KMS-11 (cell line): ENCODE results near the gene ERO1A.

Source experiments
- H2AFZ ChIP-seq: fragments of 200-600 bp; sonication (generic); 2 replicates; pipeline ENCODE4 v1.6.1; 2016; ENCODE audit warnings: antibody characterized with exemption, mixed run types, low read depth
- H3K27ac ChIP-seq: fragments of 200-600 bp; sonication (generic); 2 replicates; pipeline ENCODE4 v1.6.1; 2016; ENCODE audit warnings: mild to moderate bottlenecking, mixed run types
- H3K27me3 ChIP-seq: fragments of 200-600 bp; sonication (generic); 2 replicates; pipeline ENCODE4 v1.6.1; 2017; ENCODE audit warnings: mild to moderate bottlenecking, low read depth, mixed run types, moderate library complexity; ENCODE audit not compliant: insufficient read depth
- H3K36me3 ChIP-seq: fragments of 200-600 bp; sonication (generic); 2 replicates; pipeline ENCODE4 v1.6.1; 2017; ENCODE audit warnings: mild to moderate bottlenecking, mixed run types; ENCODE audit not compliant: insufficient read depth
- H3K4me1 ChIP-seq: fragments of 200-600 bp; sonication (generic); 2 replicates; pipeline ENCODE4 v1.6.1; 2016; ENCODE audit warnings: mild to moderate bottlenecking, low read depth, mixed run types; ENCODE audit not compliant: poor library complexity, severe bottlenecking
- H3K4me2 ChIP-seq: fragments of 200-600 bp; sonication (generic); 2 replicates; pipeline ENCODE4 v1.7.0; 2016; ENCODE audit warnings: mild to moderate bottlenecking, mixed run types
- H3K4me3 ChIP-seq: fragments of 200-600 bp; sonication (generic); IDR thresholded peaks from 2 replicates; pipeline ENCODE4 v1.6.1; 2017; ENCODE audit warnings: low read depth, low read length, mixed read lengths; ENCODE audit not compliant: insufficient read depth
- H3K79me2 ChIP-seq: fragments of 200-600 bp; sonication (generic); 2 replicates; pipeline ENCODE4 v1.6.1; 2016; ENCODE audit warnings: low read depth, mixed run types; ENCODE audit not compliant: insufficient read depth
- H3K9ac ChIP-seq: fragments of 200-600 bp; sonication (generic); 2 replicates; pipeline ENCODE4 v1.6.1; 2016; ENCODE audit warnings: mild to moderate bottlenecking, mixed run types
- H4K20me1 ChIP-seq: fragments of 200-600 bp; sonication (generic); 2 replicates; pipeline ENCODE4 v1.6.1; 2016; ENCODE audit warnings: mild to moderate bottlenecking, mixed run types; ENCODE audit not compliant: insufficient read depth
- TF ChIP-seq, protein P1 (sequence below): fragments of 200-600 bp; sonication (generic); conservative IDR thresholded peaks from 2 replicates; pipeline ENCODE4 v1.6.1; 2017; ENCODE audit warnings: low read depth, mild to moderate bottlenecking, antibody characterized with exemption, low read length, moderate library complexity, mixed read lengths

The ERO1A gene

DNA sequence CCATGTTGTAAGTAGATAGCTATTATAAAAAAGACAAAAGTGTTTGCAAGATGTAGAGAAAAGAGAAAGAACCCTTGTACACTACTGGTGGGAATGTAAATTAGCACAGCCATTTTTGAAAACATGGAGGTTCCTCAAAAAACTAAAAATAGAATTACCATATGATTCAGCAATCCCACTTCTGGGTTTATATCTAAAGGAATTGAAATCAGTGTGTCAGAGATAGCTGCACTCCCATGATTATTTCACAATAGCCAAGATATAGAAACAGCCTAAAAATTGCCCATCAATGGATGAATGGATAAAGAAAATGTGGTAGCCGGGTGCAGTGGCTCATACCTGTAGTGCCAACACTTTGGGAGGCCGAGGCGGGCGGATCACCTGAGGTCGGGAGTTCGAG is 20.8 kb upstream of the ERO1A start:
- H2AFZ ChIP-seq, result no peak overlapping the region
- 0 out of 2 replicates have a peak, but pooled peaks cover 1% of the 10 kb centered on the region for H3K79me2 ChIP-seq
- TF ChIP-seq, protein P1, sequence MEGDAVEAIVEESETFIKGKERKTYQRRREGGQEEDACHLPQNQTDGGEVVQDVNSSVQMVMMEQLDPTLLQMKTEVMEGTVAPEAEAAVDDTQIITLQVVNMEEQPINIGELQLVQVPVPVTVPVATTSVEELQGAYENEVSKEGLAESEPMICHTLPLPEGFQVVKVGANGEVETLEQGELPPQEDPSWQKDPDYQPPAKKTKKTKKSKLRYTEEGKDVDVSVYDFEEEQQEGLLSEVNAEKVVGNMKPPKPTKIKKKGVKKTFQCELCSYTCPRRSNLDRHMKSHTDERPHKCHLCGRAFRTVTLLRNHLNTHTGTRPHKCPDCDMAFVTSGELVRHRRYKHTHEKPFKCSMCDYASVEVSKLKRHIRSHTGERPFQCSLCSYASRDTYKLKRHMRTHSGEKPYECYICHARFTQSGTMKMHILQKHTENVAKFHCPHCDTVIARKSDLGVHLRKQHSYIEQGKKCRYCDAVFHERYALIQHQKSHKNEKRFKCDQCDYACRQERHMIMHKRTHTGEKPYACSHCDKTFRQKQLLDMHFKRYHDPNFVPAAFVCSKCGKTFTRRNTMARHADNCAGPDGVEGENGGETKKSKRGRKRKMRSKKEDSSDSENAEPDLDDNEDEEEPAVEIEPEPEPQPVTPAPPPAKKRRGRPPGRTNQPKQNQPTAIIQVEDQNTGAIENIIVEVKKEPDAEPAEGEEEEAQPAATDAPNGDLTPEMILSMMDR, result no peak
- H3K4me1 ChIP-seq, result peaks cover 5% of the 10 kb centered on the region
- no peaks in the 10 kb centered on the region for H4K20me1 ChIP-seq
- 0 out of 2 replicates have a peak, but pooled peaks cover 6% of the 10 kb centered on the region for H3K36me3 ChIP-seq
- no peak overlapping the region for H3K9ac ChIP-seq
- H3K27me3 ChIP-seq, result no peaks in the 10 kb centered on the region
- H3K4me3 ChIP-seq, result no peak overlapping the region
- H3K27ac ChIP-seq, result no peak overlapping the region
- no peak overlapping the region for H3K4me2 ChIP-seq

DNA sequence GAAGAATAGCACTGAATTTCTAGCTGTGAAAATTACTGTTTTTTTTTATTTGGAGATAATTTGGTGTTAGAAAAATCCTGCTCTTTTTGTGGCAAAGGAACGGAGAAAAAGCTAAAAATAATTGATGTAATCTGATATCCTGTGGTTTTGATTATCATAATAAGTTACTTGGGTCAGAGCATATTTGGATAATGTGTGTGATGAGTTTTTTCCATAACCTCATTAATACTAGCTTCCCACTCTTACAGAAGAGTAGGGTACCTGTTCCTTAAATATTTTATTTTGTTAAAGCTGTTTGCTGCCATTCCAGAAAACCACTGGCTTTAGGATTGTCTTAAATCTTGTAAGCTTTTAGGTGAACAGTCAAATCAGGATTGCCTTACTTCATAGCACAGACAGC is 16.3 kb upstream of the ERO1A start:
- H4K20me1 ChIP-seq, result no peaks in the 10 kb centered on the region
- no peak overlapping the region for H3K27ac ChIP-seq
- peaks cover 34% of the 10 kb centered on the region for H3K79me2 ChIP-seq
- peaks cover 27% of the 10 kb centered on the region for H3K4me1 ChIP-seq
- TF ChIP-seq, protein P1, result no peak
- H2AFZ ChIP-seq, result no peak overlapping the region
- H3K9ac ChIP-seq, result no peak overlapping the region
- peak overlapping the region; percentile 16; the same call in 1 of the 2 replicates for H3K4me2 ChIP-seq
- H3K4me3 ChIP-seq, result no peak overlapping the region
- H3K36me3 ChIP-seq, result peaks cover 6% of the 10 kb centered on the region; the same call in 1 of the 2 replicates
- no peaks in the 10 kb centered on the region for H3K27me3 ChIP-seq

DNA sequence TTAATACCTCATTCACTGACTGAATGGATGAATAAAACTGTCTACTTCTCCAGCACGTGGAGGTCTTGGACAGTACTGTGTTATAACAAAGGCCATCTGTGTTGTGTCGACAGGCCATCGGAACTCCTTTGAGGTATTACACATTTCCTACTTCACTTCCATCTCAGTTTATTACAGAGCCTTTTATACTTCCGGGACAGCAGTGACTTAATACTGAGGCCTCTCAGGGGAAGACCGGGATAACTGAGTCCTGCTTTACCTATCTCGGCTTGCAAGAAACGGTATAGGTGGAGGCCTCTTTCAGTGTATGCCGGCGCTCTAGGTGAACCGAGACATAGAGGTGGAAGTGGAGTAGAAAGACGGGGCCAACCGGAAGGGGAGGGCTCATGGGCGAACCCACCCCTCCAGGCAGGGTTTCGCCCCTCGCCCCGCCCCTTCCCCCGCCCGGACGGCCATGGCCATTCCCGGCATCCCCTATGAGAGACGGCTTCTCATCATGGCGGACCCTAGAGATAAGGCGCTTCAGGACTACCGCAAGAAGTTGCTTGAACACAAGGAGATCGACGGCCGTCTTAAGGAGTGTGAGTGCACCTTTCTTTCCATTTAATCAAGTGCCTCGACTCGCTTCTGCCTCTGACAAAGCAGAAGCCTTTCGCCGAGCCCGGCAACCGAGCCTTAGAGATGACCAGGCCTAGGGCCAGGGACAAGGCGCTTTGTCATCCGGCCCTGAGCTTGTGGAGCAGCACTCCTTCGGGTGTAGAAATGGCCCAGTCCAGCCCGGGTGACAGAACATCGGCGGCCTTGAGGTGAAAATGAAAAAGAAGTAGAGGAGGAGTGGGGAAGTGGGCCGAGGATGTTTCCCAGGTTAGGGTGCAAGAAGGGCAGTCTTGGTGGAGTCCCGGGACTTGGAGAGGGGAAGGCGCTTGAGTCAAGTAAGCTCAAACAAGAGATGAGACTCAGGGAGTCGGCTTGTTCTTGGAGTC is 11.7 kb upstream of the ERO1A start, which contains the start of gene PSMC6:
PSMC6 (plus strand) TSS at position 477 of the 983 bp plus-strand sequence; CDS start at position 497, 20 bp downstream.
- peak within 1 kb of the TSS; percentile 74 for H3K27ac ChIP-seq
- H3K9ac ChIP-seq, result peak within 1 kb of the TSS; percentile 77
- H3K79me2 ChIP-seq, result peaks cover 34% of the 10 kb centered on the region
- TF ChIP-seq, protein P1, result no peak
- H3K4me3 ChIP-seq, result no peak within 1 kb of the TSS
- H3K27me3 ChIP-seq, result no peaks in the 10 kb centered on the region
- peak within 1 kb of the TSS; percentile 76 for H3K4me2 ChIP-seq
- peaks cover 31% of the 10 kb centered on the region for H3K4me1 ChIP-seq
- H3K36me3 ChIP-seq, result peaks cover 3% of the 10 kb centered on the region; the same call in 1 of the 2 replicates
- no peaks in the 10 kb centered on the region for H4K20me1 ChIP-seq
- peak within 1 kb of the TSS; percentile 87 for H2AFZ ChIP-seq

DNA sequence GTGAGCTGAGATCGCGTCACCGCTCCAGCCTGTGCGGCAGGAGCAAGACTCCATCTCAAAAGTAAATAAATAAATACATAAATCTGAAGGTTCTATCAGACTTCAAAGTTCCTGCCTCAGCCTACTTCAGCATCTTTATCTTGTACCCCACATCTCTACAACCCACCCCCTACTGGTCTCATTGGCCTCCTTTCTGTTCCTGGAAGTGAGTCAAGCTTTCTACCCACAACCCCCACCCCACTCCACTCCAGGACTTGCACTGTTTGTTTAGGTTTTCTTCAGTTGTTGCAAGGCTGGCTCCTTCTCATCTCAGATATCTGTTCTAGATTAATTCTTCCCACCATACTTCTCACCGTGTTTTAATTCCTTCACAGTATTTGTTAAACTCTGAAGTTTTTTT is 10.9 kb upstream of the ERO1A start:
- Histone ChIP-seq H3K79me2 (peaks cover 34% of the 10 kb centered on the region), H3K4me2 (peak overlapping the region; percentile 55), H3K27me3 (no peaks in the 10 kb centered on the region), H3K27ac (peak overlapping the region; percentile 74; the same call in 1 of the 2 replicates), H3K4me1 (peaks cover 28% of the 10 kb centered on the region), H3K36me3 (peaks cover under 1% of the 10 kb centered on the region; the same call in 1 of the 2 replicates), H4K20me1 (no peaks in the 10 kb centered on the region), H3K9ac (peak overlapping the region; percentile 77; the same call in 1 of the 2 replicates), H2AFZ (peak overlapping the region; percentile 77), H3K4me3 (no peak overlapping the region)
- TF ChIP-seq, protein P1, result no peak
